Peyer's patch (tissue), 4 donors: ENCODE results near the gene COMMD4. TPM values are rescaled to one million over a fixed set of nuclear protein-coding genes. Genes with fewer than 3 reads are reported as not detected.
"Not testable (repeated sequence)": the region's sequence is repeated elsewhere in the genome, so short reads cannot be mapped to it uniquely, and the experiment has no call there.

Experiments
- DNase-seq, 3 donors: peaks; one replicate each; pipeline ENCODE4 v3.0.0-alpha.2; 2017 to 2019
- H3K27ac ChIP-seq, 4 donors: fragments of 200-600 bp; sonication (generic); one replicate each; pipeline ENCODE4 v1.5.1; 2016 to 2019
- H3K27me3 ChIP-seq, 2 donors: fragments of 200-600 bp; sonication (generic); one replicate each; pipeline ENCODE4 v1.5.1; 2019
- H3K36me3 ChIP-seq, 3 donors: fragments of 200-600 bp; sonication (generic); one replicate each; pipeline ENCODE4 v1.5.1; 2016 to 2019
- H3K4me1 ChIP-seq, 4 donors: fragments of 200-600 bp; sonication (generic); one replicate each; pipeline ENCODE4 v1.5.1; 2016 to 2019
- H3K4me3 ChIP-seq, 4 donors: fragments of 200-600 bp; sonication (generic); 1 replicate in 3 of 4; 2 replicates in 1 of 4; pipeline ENCODE4 v1.5.1; 2016 to 2019; ENCODE audit warnings: mild to moderate bottlenecking in 1 of 4
- H3K9me3 ChIP-seq, 4 donors: fragments of 200-600 bp; sonication (generic); one replicate each; pipeline ENCODE4 v1.5.1; 2016 to 2019; ENCODE audit warnings: mild to moderate bottlenecking in 1 of 4
- CTCF ChIP-seq, 6 experiments: fragments of 450-650 bp in 4 of 6; fragments of 200-600 bp in 2 of 6; sonication (generic) in 1 of 6; IDR thresholded peaks; one replicate each; pipeline ENCODE4 v1.5.1; 2017 to 2019; ENCODE audit warnings: antibody characterized with exemption in 6 of 6, mild to moderate bottlenecking in 3 of 6, moderate library complexity in 1 of 6
- POLR2A ChIP-seq, 2 donors: fragments of 450-650 bp; IDR thresholded peaks; one replicate each; pipeline ENCODE4 v1.5.1; 2017; ENCODE audit warnings: antibody characterized with exemption in 2 of 2, mild to moderate bottlenecking in 2 of 2, moderate library complexity in 2 of 2
- total RNA-seq, 4 donors: library from RNA; depleted of rRNA; stranded (reverse); fragments of >200 nt; gene quantifications; one replicate each; pipeline ENCODE4 v1.1.0, GENCODE V29; 2016

Gene COMMD4
- total RNA-seq = 100 to 1,000 TPM in 1 of 4 donors, 10 to 100 TPM in 3; 54.2 to 107 (median 68.0) TPM

- no peak for TF ChIP-seq CTCF (IDR thresholded peaks at IDR 0.05)
- TF ChIP-seq POLR2A (IDR thresholded peaks at IDR 0.05) = peak in 1 of 2 donors; percentile 32
- Histone ChIP-seq H3K27me3 (no peaks in the 10 kb centered on the region), H3K9me3 (no peaks in the 10 kb centered on the region), H3K36me3 (peaks cover 0 to 18% (median 0%) of the 10 kb centered on the region in 3 donors), H3K27ac (peak within 1 kb of the TSS; percentile 47 to 80 (median 61)), H3K4me1 (peaks cover 0 to 10% (median 2%) of the 10 kb centered on the region in 4 donors), H3K4me3 (peak within 1 kb of the TSS; percentile 75 to 91 (median 80))
- DNase-seq = peak; percentile 92 to 97 (median 95)
These were observed at the start of gene COMMD4 for GRCh38 chr15:75335705-75336355. Gene COMMD4 (plus strand): TSS chr15:75336063. CDS start chr15:75336090, 27 bp downstream.

- H3K27me3 ChIP-seq, H3K4me3 ChIP-seq, H3K27ac ChIP-seq, H3K9me3 ChIP-seq, DNase-seq, H3K36me3 ChIP-seq, H3K4me1 ChIP-seq: not testable (repeated sequence)
These were observed 42.2 kb upstream of the COMMD4 start for GRCh38 chr15:75293660-75294059.

- H3K4me1 ChIP-seq, H3K9me3 ChIP-seq, DNase-seq, H3K27me3 ChIP-seq, H3K27ac ChIP-seq, H3K4me3 ChIP-seq, H3K36me3 ChIP-seq: not testable (repeated sequence)
These were observed 37.1 kb upstream of the COMMD4 start for GRCh38 chr15:75298541-75299310.

GRCh38 chr15:75299311-75299688 lies 36.6 kb upstream of the COMMD4 start:
- H3K27ac ChIP-seq, H3K4me1 ChIP-seq, H3K4me3 ChIP-seq, H3K27me3 ChIP-seq, H3K9me3 ChIP-seq, H3K36me3 ChIP-seq: not testable (repeated sequence)
- peak in 2 of 3 donors; percentile 47 to 84 for DNase-seq
- TF ChIP-seq CTCF (IDR thresholded peaks at IDR 0.05) = peak in 5 of 6 experiments; percentile 21 to 65 (median 30)

- H3K4me1 ChIP-seq, H3K36me3 ChIP-seq, H3K27me3 ChIP-seq, H3K9me3 ChIP-seq, DNase-seq, H3K27ac ChIP-seq, H3K4me3 ChIP-seq: not testable (repeated sequence)
These were observed 35.8 kb upstream of the COMMD4 start for GRCh38 chr15:75300026-75300425.

- no peaks in the 10 kb centered on the region for H3K9me3 ChIP-seq
- DNase-seq = no peak
- H3K4me1 ChIP-seq = no peaks in the 10 kb centered on the region
- no peak overlapping the region for H3K4me3 ChIP-seq
- H3K27me3 ChIP-seq = no peaks in the 10 kb centered on the region
- TF ChIP-seq POLR2A (IDR thresholded peaks at IDR 0.05) = no peak
- no peak for TF ChIP-seq CTCF (IDR thresholded peaks at IDR 0.05)
- H3K27ac ChIP-seq = no peak overlapping the region
- H3K36me3 ChIP-seq = no peaks in the 10 kb centered on the region
These were observed 33.5 kb upstream of the COMMD4 start for GRCh38 chr15:75302318-75302717.

- not testable (repeated sequence) for H3K4me3 ChIP-seq, H3K36me3 ChIP-seq, H3K4me1 ChIP-seq, H3K27ac ChIP-seq, H3K9me3 ChIP-seq, DNase-seq, H3K27me3 ChIP-seq
These were observed 33.1 kb upstream of the COMMD4 start for GRCh38 chr15:75302753-75303152.
